HG03442 (cell line): Measurements from ENCODE around the gene CAMKK2.
A peak's percentile ranks its signal among the peaks of the same experiment; 100 is the strongest.
"Not testable (repeated sequence)": the region's sequence is repeated elsewhere in the genome, so short reads cannot be mapped to it uniquely, and the experiment has no call there.

ENCODE experiments used
- ATAC-seq: cut with Tn5 transposase; IDR thresholded peaks from one replicate; pipeline ENCODE4 v1.9.1; 2021; ENCODE audit warnings: mild to moderate bottlenecking, moderate library complexity; ENCODE audit not compliant: unreplicated experiment

The CAMKK2 gene

GRCh38 chr12:121299662-121300061 lies 3.2 kb upstream of the CAMKK2 start:
- no peak for ATAC-seq

- not testable (repeated sequence) for ATAC-seq
Observed at GRCh38 chr12:121298411-121298810, 1.9 kb upstream of the CAMKK2 start.

GRCh38 chr12:121297435-121297991 lies 1.0 kb upstream of the CAMKK2 start:
- ATAC-seq: no peak

GRCh38 chr12:121295746-121296617 lies 527 bp downstream of the CAMKK2 start:
- peak; percentile 32 for ATAC-seq

GRCh38 chr12:121295116-121295745 lies 1.3 kb downstream of the CAMKK2 start:
- ATAC-seq: no peak

- no peak for ATAC-seq
Observed at GRCh38 chr12:121294151-121294889, 2.2 kb downstream of the CAMKK2 start.

GRCh38 chr12:121293603-121294002 lies 2.9 kb downstream of the CAMKK2 start:
- ATAC-seq: no peak

GRCh38 chr12:121290410-121290809 lies 6.1 kb downstream of the CAMKK2 start:
- ATAC-seq: no peak

GRCh38 chr12:121289962-121290361 lies 6.5 kb downstream of the CAMKK2 start:
- ATAC-seq: no peak

GRCh38 chr12:121288986-121289385 lies 7.5 kb downstream of the CAMKK2 start:
- no peak for ATAC-seq

GRCh38 chr12:121288158-121288845 lies 8.2 kb downstream of the CAMKK2 start:
- no peak for ATAC-seq

GRCh38 chr12:121287267-121287954 lies 9.1 kb downstream of the CAMKK2 start:
- ATAC-seq: no peak

GRCh38 chr12:121285856-121286255 lies 10.7 kb downstream of the CAMKK2 start:
- no peak for ATAC-seq

GRCh38 chr12:121284551-121285390 lies 11.7 kb downstream of the CAMKK2 start:
- ATAC-seq: no peak

- no peak for ATAC-seq
Observed at GRCh38 chr12:121283841-121284240, 12.7 kb downstream of the CAMKK2 start.

GRCh38 chr12:121283388-121283787 lies 13.1 kb downstream of the CAMKK2 start:
- no peak for ATAC-seq

GRCh38 chr12:121282910-121283309 lies 13.6 kb downstream of the CAMKK2 start:
- ATAC-seq: not testable (repeated sequence)

GRCh38 chr12:121282072-121282742 lies 14.3 kb downstream of the CAMKK2 start:
- no peak for ATAC-seq

- ATAC-seq: not testable (repeated sequence)
Observed at GRCh38 chr12:121281116-121281515, 15.4 kb downstream of the CAMKK2 start.
